Eye (tissue), 1 donor: ENCODE data around the gene RNF167.

Experiments used
- DNase-seq: peaks from one replicate; pipeline ENCODE4 v3.0.0-alpha.2; 2015

RNF167 gene

DNA sequence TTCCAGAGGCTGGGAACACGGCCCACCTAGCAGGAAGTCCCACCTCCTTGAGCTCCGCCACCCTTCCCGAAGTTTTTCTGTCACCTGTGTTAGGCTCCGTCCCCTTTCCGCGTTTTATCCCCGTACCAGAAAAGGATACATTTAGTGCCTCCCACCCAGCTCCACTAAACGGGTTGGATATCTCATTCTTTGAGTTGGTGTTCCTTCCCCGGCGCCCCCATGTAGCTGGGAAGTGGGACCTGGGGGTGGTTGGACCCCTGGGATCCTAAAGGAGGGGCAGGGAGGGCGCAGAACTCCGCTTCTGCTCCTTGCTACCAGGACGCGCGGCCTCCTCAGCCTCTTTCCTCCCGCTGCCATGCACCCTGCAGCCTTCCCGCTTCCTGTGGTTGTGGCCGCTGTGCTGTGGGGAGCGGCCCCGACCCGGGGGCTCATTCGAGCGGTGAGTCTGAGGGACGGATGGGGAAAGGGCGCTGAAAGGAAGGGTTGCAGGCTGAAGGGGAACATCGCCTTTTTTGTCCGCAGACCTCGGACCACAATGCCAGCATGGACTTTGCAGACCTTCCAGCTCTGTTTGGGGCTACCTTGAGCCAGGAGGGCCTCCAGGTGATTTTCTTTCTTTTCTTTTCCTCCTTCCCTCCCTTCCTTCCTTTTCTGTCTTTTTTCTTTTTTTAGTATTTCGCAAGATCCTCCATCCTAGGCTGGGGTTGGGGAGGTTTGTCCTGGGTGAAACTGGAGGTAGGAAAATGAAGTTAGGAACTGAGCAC, 669 bp downstream of the RNF167 start:
- DNase-seq = no peak

DNA sequence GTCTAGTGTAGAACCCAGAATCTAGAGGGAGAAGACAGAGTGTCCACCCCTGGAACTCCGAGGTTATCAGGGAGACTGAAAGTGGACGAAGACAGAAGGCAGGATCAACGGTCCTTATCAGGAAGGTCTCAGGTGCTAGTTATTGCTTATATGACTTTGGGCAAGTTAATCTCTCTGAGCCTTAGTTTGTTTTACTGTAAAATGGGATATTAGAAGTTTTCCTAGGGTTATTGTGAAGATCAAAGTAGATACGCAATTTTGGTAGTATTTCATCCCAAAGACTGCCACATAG, 1.2 kb downstream of the RNF167 start:
- no peak for DNase-seq

- DNase-seq = no peak
Measured at GRCh38 chr17:4942760-4943508, 2.9 kb downstream of the RNF167 start.

DNA sequence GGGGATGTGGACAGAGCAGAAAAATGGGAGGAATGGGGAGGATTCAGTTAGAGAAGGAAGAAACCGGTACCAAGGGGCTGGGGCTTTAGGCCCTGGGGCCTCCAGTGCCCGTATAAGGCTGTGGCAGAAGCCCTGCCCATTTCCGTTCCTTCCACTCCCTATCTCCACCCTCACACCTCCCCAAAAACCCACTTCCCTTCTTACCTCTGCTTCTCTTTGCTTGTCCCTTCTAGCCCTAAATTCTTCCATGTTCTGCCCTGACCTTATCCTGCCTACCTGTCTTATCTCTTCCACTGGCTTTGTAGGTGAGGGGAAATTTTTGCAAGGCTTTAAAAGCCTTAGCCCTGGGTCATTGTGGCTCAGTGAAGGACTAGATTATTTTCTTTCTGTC, 4.1 kb downstream of the RNF167 start:
- DNase-seq = no peak

- no peak for DNase-seq
Measured at GRCh38 chr17:4944554-4945175, 4.6 kb downstream of the RNF167 start.

- peak; percentile 14 for DNase-seq
Measured at GRCh38 chr17:4945176-4945943, 5.3 kb downstream of the RNF167 start.

DNA sequence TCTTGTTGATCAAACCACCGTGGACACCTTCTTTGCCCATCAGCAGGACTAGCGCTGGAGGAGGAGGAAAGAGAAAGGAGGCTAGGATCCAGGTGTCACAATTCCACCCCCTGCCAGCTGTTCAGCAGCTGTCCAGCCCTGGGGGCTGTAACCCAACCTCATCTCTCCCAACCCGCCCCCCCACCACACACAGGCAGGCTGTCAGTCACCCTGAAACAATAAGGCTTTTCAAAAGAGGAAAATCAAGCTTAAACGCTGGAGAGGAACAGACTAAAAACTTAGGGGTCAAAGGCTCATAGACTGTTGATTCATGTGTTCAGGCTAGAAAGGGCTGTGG, 5.8 kb downstream of the RNF167 start:
- no peak for DNase-seq

GRCh38 chr17:4946312-4946976, 6.4 kb downstream of the RNF167 start:
- no peak for DNase-seq

GRCh38 chr17:4947010-4947410, 6.9 kb downstream of the RNF167 start:
- peak; percentile 12 for DNase-seq

GRCh38 chr17:4947411-4948165, 7.5 kb downstream of the RNF167 start:
- DNase-seq = peak; percentile 81

GRCh38 chr17:4948166-4948930, 8.3 kb downstream of the RNF167 start, which contains the start of gene PFN1:
Gene PFN1 (minus strand): TSS chr17:4948530. CDS start chr17:4948394, 136 bp downstream.
- DNase-seq = peak; percentile 94

GRCh38 chr17:4948931-4949320, 8.9 kb downstream of the RNF167 start:
- peak; percentile 92 for DNase-seq

- peak; percentile 83 for DNase-seq
Measured at GRCh38 chr17:4949321-4950074, 9.4 kb downstream of the RNF167 start.

DNA sequence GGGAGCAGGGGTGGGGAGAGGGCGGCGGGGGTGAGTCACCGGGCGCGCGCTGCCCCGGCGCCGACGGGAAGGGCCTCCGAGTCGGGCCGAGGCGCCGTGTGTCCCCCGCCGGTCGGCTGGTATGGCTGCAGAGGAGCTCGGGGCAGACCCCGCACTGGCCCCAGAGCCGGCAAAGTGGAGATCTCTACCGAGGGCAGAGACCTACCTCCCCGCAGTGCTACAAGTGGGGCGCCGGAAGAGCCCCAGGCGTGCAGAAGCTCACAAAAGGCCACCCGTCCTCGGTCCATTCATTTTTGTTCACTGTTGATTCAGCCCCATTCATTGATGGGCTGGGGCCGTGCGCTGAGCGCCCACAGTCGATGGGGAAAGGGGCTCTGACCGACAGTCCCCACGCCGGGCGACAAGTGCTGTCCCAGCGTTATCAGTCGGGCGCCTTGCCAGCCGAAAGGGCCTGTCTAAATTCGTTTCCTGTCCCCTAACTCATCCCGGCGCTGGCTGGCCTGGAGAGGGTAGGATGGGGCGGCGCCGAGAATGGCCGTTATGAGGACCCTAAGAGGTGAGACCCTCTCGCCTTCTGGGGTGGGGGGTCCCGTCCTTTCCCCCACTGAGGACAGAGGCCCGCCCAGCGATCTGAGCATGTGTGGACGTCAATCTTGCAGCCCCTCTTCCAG, 10.1 kb downstream of the RNF167 start:
- peak; percentile 61 for DNase-seq

DNA sequence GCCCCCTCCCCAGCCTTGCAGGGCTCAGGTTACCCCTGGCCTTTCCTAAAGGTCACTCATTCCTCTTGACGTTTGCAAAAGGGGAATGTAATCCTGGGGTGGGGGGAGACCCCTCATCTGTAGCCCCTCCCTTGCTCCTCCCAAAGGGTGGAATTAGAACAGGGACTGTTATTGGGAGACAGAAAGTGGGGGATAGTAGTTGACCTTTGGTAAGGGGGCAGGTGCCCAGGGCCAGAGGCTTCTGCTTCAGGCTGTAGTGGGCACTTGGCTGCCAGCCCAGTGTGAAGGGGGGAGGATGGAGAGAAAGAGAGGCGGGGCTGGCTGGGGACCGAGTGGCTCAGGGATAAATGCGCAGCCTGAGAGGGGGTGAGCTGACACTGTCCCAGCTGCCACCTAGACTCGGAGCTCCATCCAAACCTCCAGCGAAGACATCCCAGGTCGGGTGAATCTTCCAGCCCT, 10.7 kb downstream of the RNF167 start, which contains the start of gene ENO3:
Gene ENO3 (plus strand): TSS at position 374 of the 459 bp plus-strand sequence. CDS start 711 bp downstream, outside the sequence.
- peak; percentile 45 for DNase-seq

DNA sequence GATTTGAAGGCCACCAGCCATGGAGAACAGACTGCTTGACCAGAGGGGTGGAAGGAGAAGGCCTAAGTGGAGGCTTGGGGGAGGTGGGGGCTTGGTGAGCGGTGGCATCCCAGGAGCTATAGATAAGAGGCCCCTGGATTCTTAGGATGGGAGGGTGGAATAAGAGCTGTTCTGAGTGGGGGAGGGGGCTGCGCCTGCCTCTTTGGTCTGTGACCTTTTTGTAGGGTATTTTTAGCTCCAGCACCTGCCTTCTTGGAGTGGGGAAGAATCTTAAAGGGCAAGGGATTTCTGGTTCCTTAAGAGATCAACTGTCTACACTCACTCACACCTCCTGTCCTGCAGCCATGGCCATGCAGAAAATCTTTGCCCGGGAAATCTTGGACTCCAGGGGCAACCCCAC, 11.4 kb downstream of the RNF167 start:
- DNase-seq = no peak

DNA sequence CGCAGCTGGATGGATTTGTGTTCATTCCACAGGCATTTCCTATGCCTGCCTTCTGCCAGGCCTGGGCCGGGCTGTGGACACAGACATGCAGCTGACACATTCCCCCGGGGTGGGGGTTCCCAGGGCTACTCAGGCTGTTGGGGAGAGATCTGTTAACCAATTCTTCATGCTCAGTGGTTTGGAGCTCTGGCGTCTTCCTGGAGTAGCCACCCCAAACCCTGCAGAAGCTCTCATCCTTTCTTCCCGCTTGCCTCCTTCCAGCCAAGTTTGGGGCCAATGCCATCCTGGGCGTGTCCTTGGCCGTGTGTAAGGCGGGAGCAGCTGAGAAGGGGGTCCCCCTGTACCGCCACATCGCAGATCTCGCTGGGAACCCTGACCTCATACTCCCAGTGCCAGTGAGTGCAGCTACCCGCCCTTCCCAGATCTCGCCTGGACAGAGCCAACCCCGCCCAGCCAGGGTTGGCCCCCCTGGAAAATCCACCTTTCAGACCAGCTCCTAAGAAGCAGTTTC, 13.4 kb downstream of the RNF167 start:
- DNase-seq = peak; percentile 14

DNA sequence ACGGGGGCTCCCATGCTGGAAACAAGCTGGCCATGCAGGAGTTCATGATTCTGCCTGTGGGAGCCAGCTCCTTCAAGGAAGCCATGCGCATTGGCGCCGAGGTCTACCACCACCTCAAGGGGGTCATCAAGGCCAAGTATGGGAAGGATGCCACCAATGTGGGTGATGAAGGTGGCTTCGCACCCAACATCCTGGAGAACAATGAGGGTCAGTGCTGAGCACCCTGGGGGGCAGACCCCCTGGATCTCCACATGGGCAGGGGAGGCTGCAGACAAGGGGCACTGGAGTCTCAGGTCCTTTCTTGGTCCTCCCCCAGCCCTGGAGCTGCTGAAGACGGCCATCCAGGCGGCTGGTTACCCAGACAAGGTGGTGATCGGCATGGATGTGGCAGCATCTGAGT, 15.0 kb downstream of the RNF167 start:
- DNase-seq = no peak

- DNase-seq = no peak
Measured at GRCh38 chr17:4956493-4957061, 16.5 kb downstream of the RNF167 start.
